ENCODE results near the gene TASP1. TPM values are rescaled to one million over a fixed set of nuclear protein-coding genes. Genes with fewer than 3 reads are reported as not detected.

Gene TASP1
- total RNA-seq, 1 donor from 2014 or later = 14.3 TPM

- DNase-seq (no peak), ATAC-seq (no peak)
- TF ChIP-seq CTCF (IDR thresholded peaks at IDR 0.05) = no peak
- intact Hi-C loops (cut with DNase I) = no loop called here
- no peaks in the 10 kb centered on the region for H3K4me1 ChIP-seq
- no peaks in the 10 kb centered on the region for H3K27me3 ChIP-seq (ENCODE audit: low read depth)
- H3K27ac ChIP-seq = no peak overlapping the region
- peaks cover 5% of the 10 kb centered on the region for H3K36me3 ChIP-seq
- H3K4me3 ChIP-seq = no peak overlapping the region
- no peaks in the 10 kb centered on the region for H3K9me3 ChIP-seq
Measured at GRCh38 chr20:13420625-13421024, 218.1 kb downstream of the TASP1 start.

- TF ChIP-seq CTCF (IDR thresholded peaks at IDR 0.05) = no peak
- intact Hi-C loops (cut with DNase I) = no loop called here
Measured at GRCh38 chr20:13419477-13419876, 219.3 kb downstream of the TASP1 start.

GRCh38 chr20:13418263-13419229 is 220.2 kb downstream of the TASP1 start:
- DNase-seq = no peak
- Histone ChIP-seq H3K27ac (no peak overlapping the region), H3K4me1 (no peaks in the 10 kb centered on the region), H3K27me3 (ENCODE audit: low read depth) (no peaks in the 10 kb centered on the region), H3K4me3 (no peak overlapping the region), H3K36me3 (peaks cover 5% of the 10 kb centered on the region), H3K9me3 (no peaks in the 10 kb centered on the region)
- ATAC-seq = no peak
- intact Hi-C loops (cut with DNase I) = no loop called here
- TF ChIP-seq CTCF (IDR thresholded peaks at IDR 0.05) = no peak

More at GRCh38 chr20:13419477-13419876, 219.3 kb downstream of the TASP1 start:
- no peak for DNase-seq
- Histone ChIP-seq H3K36me3 (peaks cover 5% of the 10 kb centered on the region), H3K27me3 (ENCODE audit: low read depth) (no peaks in the 10 kb centered on the region), H3K4me3 (no peak overlapping the region), H3K27ac (no peak overlapping the region), H3K4me1 (no peaks in the 10 kb centered on the region), H3K9me3 (no peaks in the 10 kb centered on the region)
- ATAC-seq = peak; percentile 35 to 43

GRCh38 chr20:13416531-13416930 is 222.2 kb downstream of the TASP1 start:
- no peaks in the 10 kb centered on the region for H3K4me1 ChIP-seq
- no peaks in the 10 kb centered on the region for H3K27me3 ChIP-seq (ENCODE audit: low read depth)
- TF ChIP-seq CTCF (IDR thresholded peaks at IDR 0.05) = no peak
- peaks cover 5% of the 10 kb centered on the region for H3K36me3 ChIP-seq
- no peaks in the 10 kb centered on the region for H3K9me3 ChIP-seq
- intact Hi-C loops (cut with DNase I) = no loop called here
- ATAC-seq = no peak
- H3K4me3 ChIP-seq = no peak overlapping the region
- no peak overlapping the region for H3K27ac ChIP-seq
- no peak for DNase-seq

GRCh38 chr20:13412806-13413445 is 225.8 kb downstream of the TASP1 start:
- H3K27me3 ChIP-seq (ENCODE audit: low read depth) = no peaks in the 10 kb centered on the region
- no peaks in the 10 kb centered on the region for H3K9me3 ChIP-seq
- no peak for TF ChIP-seq CTCF (IDR thresholded peaks at IDR 0.05)
- ATAC-seq (no peak), DNase-seq (no peak)
- intact Hi-C loops (cut with DNase I) = no loop called here
- H3K4me3 ChIP-seq = no peak overlapping the region
- no peak overlapping the region for H3K27ac ChIP-seq
- no peaks in the 10 kb centered on the region for H3K4me1 ChIP-seq
- peaks cover 5% of the 10 kb centered on the region for H3K36me3 ChIP-seq

Measured in lower lobe of right lung (tissue), 2 donors.